Measurements from ENCODE around the gene SREBF1. TPM values are rescaled to one million over a fixed set of nuclear protein-coding genes. Genes with fewer than 3 reads are reported as not detected.

The SREBF1 gene
- total RNA-seq, 1 experiment from 2014 or later: 298 TPM

GRCh38 chr17:17841601-17842025 lies 4.8 kb upstream of the SREBF1 start:
- intact Hi-C loops (cut with micrococcal nuclease): no loop called here
- Histone ChIP-seq H3K4me3 (replicated peaks in 1 of 2; ENCODE audit: low read depth in 1 of 2, low read length in 2 of 2) (no peak overlapping the region), H3K36me3 (ENCODE audit: control insufficient read depth in 1 of 2, insufficient read depth in 2 of 2, low read length in 2 of 2) (no peaks in the 10 kb centered on the region), H3K9me2 (ENCODE audit: insufficient read depth) (no peaks in the 10 kb centered on the region), H3K27ac (ENCODE audit: low read depth, low read length) (peak overlapping the region; percentile 98), H3K27me3 (ENCODE audit: insufficient read depth, low read length) (no peaks in the 10 kb centered on the region), H3K4me1 (ENCODE audit: control insufficient read depth in 1 of 2, insufficient read depth in 2 of 2, low read length in 2 of 2) (peaks cover 48 to 59% of the 10 kb centered on the region in 2 experiments), H4K20me1 (ENCODE audit: insufficient read depth) (no peaks in the 10 kb centered on the region), H3K9ac (ENCODE audit: low read length) (peak overlapping the region; percentile 99; the same call in 1 of the 2 replicates), H2AFZ (ENCODE audit: low read depth, low read length, poor library complexity, severe bottlenecking) (no peak overlapping the region), H3K9me3 (ENCODE audit: control insufficient read depth in 1 of 2, insufficient read depth in 1 of 2, low read depth in 1 of 2, low read length in 2 of 2) (no peaks in the 10 kb centered on the region), H3K79me2 (ENCODE audit: insufficient read depth, low read length) (peaks cover 13% of the 10 kb centered on the region; the same call in 1 of the 2 replicates), H3K4me2 (ENCODE audit: low read length) (peak overlapping the region; percentile 88; the same call in 1 of the 2 replicates)
- RAD21 ChIA-PET (ENCODE audit: low non-redundant PET in 1 of 2, low total read pairs in 2 of 2, uncharacterized antibody in 2 of 2, unreplicated experiment in 2 of 2): no interaction called here
- POLR2A ChIA-PET: interaction anchor here (1.1 to 1.9 kb wide), 2 partner anchors 8 to 24 kb away, joined by 3 to 11 read pairs; no protein-coding TSS in a partner anchor
- TF ChIP-seq POLR2AphosphoS5 (IDR thresholded peaks at IDR 0.05; ENCODE audit: low read depth, low read length): no peak
- no peak for TF ChIP-seq MAX (IDR thresholded peaks at IDR 0.05)
- TF ChIP-seq TCF7L2 (IDR thresholded peaks at IDR 0.05; ENCODE audit: borderline replicate concordance, extremely low read depth, insufficient read depth, insufficient read length): no peak
- TF ChIP-seq CEBPB (IDR thresholded peaks at IDR 0.05; ENCODE audit: low read depth): no peak
- TF ChIP-seq ZBTB33 (IDR thresholded peaks at IDR 0.05; ENCODE audit: extremely low read depth, insufficient replicate concordance, low read length): no peak
- no peak for TF ChIP-seq ZNF274 (IDR thresholded peaks at IDR 0.05; ENCODE audit: low read depth, low read length)
- TF ChIP-seq RAD21 (IDR thresholded peaks at IDR 0.05; ENCODE audit: low read depth): no peak
- DNase-seq (ENCODE audit: low read depth, low spot score) (no peak), ATAC-seq (no peak)
- no TSS peak for BruUV-seq (replicated peaks)
- CTCF ChIA-PET: no interaction called here

All from HCT116 (cell line).